SU-DHL-6 (cell line): ENCODE results near the gene GRIK2.

Experiments used
- EZH2phosphoT487 ChIP-seq: fragments of 200-600 bp; sonication (generic), shearing (Covaris generic); conservative IDR thresholded peaks from 2 replicates; pipeline ENCODE4 v1.6.1; 2018; ENCODE audit warnings: mild to moderate bottlenecking, antibody characterized with exemption, low read length, moderate library complexity, mixed read lengths
- TF ChIP-seq, protein P1 (sequence below): fragments of 200-600 bp; sonication (generic); IDR thresholded peaks from one replicate; pipeline ENCODE4 v1.5.1; 2017; ENCODE audit warnings: antibody characterized with exemption, mild to moderate bottlenecking, low read length, moderate library complexity; ENCODE audit not compliant: insufficient read depth, poor library complexity, severe bottlenecking

DNA sequence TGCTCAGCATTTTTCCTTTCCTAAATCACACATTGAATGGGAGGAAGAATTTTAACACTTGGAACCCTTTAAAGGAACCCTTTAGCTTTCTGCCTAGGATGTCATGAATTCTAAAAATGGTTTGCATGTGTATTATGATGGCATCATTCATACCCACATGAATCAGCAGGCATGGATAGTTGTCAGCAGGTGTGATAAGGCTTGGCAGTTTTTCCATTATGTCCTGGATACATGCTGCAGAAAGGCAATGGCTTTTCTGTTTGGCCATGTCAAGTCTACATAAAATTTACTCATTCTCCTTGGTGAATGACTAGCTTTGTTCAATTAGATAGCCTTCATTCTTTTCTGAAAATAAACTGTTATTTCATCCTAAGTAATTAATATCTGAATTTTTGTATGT, 353.7 kb downstream of the GRIK2 start:
- TF ChIP-seq, protein P1, sequence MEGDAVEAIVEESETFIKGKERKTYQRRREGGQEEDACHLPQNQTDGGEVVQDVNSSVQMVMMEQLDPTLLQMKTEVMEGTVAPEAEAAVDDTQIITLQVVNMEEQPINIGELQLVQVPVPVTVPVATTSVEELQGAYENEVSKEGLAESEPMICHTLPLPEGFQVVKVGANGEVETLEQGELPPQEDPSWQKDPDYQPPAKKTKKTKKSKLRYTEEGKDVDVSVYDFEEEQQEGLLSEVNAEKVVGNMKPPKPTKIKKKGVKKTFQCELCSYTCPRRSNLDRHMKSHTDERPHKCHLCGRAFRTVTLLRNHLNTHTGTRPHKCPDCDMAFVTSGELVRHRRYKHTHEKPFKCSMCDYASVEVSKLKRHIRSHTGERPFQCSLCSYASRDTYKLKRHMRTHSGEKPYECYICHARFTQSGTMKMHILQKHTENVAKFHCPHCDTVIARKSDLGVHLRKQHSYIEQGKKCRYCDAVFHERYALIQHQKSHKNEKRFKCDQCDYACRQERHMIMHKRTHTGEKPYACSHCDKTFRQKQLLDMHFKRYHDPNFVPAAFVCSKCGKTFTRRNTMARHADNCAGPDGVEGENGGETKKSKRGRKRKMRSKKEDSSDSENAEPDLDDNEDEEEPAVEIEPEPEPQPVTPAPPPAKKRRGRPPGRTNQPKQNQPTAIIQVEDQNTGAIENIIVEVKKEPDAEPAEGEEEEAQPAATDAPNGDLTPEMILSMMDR: no peak
- TF ChIP-seq EZH2phosphoT487: no peak
